D341Med (cell line): ENCODE measurements around the gene POFUT1.
"Not testable (repeated sequence)": the region's sequence is repeated elsewhere in the genome, so short reads cannot be mapped to it uniquely, and the experiment has no call there.

Source experiments
- DNase-seq: peaks from one replicate; pipeline ENCODE4 v3.0.0; 2012; ENCODE audit warnings: low spot score

POFUT1 gene

DNA sequence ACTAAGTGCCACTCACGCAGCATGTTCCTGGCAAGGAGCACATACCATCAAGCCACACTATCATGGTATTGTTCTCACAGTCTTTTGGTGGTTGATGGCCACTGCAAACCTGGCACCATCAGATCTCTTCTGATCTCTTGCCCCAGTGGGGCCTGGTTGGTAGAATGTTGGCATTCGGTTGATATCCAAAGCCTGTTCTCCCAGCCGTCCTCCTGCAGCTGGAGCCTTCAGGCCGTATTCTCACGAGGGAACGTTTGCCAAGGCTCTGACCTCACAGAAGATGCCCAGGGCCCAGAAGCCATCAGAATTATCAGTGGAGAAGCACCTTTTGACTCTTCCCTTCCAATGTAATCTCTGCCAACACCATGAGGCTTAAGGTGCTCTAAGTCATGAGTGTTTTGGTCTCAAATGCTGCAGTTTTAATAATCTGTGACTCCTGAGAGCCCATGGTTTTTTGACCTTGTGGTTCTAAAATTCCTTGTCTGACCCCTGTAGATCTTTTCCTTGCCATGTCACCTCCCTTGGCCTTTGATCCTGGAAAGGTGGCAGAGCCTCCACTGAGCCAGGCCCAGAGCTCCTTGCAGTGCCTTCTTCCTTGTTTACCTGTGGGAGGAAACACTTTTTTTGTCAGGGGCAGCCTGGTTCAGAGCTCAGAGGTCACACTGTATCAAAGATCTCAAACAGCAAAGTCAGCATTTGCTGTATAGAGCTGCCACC, 27.8 kb downstream of the POFUT1 start:
- DNase-seq: no peak

DNA sequence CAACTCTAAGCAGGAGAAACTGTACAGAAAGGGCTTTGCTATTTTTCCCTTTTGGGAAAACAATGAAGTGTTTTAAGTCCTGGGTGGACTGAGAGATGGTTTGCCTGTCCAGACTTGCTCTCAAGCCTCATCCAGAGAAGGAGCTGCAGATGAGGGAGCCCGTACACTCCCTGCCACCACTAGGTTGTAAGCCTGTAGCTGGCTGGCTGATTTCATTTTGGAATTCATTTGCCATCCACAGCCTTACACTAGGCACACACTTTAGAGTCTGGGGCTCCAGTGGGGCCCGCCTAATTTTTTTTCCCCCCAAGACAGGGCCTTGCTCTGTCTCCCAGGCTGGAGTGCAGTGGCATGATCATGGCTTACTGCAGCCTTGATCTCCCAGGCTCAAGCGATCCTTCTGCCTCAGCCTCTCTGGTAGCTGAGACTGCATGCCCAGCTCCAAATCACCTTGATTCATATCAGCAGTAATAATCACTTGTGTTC, 28.4 kb downstream of the POFUT1 start:
- DNase-seq: no peak

DNA sequence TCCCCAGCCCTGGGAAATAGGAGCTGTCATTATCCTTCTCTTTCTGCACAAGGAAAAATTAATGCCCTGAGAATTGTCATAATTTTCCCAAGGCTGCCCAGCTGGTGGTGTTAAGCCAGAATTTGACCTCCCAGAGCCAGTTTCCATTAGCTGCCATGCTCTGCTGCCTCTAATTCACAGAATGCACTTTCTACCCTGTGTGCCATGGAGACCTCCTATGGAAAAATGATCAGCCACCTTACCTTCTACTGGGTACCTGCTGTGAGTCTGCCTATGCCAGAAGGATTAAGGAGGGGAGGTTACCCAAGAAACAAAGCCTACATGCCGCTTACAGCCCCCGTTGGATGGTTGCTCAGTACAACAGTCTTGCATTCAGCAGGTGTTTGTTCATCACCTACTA, 29.1 kb downstream of the POFUT1 start:
- no peak for DNase-seq

DNA sequence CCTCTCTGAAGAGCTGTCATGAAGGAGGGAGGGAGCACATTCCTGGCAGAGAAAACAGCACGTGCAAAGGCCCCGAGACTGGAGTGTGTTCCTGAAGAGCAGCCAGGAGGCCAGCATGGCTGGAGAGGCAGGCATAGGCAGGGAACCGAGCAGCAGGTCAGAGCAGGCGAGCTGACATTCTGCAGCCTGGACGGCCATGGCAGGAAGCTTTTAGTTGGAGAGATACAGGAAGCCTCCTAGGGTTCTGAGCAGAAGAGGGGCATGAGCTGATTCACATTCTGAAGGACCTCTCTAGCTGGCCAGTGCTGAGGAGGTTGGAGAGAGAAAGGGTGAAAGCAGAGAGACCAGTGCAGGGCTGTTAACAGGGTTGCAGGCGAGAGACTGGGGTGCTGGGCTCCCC, 29.7 kb downstream of the POFUT1 start:
- DNase-seq: no peak

DNA sequence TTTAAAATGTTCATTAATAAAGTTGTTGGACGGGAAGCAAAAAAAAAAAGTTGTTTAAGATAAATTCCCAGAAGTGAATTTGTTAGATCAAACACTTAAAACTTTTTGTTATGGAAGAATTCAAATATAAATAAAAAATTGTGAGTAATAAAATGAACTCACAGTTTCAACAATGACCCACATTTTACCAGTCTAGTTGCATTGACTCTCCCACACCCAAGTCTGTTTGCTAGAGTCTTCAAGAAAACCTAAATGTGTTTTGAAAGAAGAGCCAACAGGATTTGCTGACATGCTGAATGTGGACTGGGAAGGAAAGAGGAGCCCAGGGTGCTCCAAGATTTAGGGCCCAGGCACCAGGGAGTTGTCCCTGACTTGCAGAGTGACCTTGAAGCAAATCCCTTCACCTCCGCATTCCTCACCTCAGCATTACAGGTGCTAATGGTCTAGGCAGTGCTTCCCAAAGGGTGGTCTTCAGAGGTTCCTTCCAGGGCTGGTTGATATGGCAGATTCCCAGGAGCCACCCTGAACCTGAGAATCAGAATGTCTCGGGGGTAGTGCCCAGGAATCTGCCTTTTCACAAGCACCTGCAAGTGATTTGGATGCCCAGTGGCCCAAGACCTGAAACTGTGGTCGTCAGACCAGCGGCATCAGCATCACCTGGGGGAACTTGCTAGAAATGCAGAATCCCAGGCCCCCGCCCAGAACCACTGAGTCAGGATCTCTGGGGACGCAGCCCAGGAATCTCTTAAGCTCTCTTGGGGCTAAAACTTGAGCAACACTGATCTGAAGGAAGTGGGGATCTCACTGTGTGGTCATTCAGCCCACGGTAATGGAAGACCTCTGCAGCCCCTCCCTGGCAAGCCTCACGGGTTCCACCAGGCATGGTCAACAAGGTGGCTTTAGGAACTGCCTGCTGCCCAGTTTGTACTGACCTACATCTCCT, 31.1 kb downstream of the POFUT1 start:
- DNase-seq: no peak

DNA sequence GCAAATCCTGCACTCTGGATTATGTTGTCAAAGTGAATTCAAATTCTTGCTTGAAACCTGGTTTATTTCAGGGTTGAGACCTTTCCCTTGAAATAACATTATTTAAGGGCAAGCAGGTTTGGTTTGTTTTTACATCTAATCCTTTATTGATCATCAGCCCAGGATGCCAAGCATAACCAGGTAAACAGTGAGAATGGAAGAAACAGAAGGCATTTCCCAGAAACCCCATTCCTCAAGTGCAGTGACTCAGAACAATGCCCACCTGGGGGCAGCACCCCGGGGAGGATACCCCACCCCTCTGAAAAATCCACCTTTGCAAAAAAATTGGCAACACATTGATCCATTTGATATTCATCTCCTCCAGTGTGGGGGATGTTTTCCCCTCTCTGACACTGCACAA, 32.5 kb downstream of the POFUT1 start:
- DNase-seq: peak; percentile 49

DNA sequence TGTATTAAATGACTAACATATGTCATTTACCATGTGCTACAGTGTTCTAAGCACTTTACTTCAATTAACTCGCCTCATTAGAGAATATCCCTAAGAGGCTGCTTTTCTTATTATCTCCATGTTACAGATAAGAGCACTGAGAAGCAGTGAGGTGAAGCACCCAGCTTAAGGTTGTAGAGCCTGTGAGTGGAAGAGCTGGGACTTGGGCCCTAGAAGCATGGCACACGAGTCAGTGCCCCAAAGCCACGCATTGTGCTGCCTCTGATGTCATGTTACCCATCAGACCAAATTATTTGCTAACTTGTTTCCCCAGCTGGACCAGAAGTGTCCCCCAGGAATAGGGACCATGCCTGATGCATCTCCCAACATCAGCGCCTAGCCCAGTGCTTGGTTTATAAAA, 34.1 kb downstream of the POFUT1 start:
- DNase-seq: peak; percentile 47

DNA sequence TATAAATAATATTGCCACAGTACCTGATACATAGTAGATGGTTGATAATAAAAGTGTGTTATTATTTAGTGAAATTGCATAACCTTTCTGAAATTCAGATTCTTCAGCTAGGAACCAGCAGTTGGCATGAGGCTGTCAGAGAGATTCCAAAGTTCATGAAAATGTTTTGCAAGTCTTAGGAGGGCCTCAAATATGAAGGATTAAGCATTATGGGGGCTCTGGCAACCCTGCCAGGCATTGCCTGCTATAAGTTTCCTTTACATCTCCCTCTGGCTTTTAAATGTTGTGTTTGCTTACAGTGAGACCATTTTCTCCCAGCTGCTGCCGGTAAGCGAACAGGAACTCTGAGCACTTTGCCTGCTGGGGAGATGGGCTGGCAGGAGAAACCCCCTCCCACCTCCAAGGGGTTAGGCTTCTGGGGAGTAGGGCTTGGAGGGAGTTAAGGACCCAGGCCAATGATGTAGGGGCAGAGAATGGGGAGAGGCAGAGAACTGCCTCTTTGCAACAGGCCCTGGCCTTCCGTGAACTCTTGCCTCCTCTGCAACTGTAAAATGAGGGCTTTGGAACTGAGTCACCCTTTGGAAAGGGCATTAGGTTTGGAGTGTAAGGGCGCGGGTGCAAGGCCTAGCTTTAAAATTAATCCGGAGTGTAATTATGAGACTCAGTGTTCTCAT, 36.6 kb downstream of the POFUT1 start:
- DNase-seq: no peak

DNA sequence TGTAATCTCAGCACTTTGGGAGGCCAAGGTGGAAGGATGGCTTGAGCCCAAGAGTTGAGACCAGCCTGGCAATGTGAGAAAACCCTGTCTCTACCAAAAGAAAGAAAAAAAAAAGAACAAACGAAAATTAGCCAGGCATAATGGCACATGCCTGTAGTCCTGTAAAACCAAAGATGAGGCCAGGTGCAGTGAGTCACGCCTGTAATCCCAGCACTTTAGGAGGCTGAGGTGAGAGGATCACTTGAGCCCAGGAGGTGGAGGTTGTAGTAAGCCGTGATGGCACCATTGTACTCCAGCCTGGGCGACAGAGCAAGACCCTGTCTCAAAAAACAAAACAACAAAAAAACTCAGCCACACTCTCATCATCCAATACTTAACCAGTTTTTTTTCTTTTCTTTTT, 37.3 kb downstream of the POFUT1 start:
- no peak for DNase-seq

DNA sequence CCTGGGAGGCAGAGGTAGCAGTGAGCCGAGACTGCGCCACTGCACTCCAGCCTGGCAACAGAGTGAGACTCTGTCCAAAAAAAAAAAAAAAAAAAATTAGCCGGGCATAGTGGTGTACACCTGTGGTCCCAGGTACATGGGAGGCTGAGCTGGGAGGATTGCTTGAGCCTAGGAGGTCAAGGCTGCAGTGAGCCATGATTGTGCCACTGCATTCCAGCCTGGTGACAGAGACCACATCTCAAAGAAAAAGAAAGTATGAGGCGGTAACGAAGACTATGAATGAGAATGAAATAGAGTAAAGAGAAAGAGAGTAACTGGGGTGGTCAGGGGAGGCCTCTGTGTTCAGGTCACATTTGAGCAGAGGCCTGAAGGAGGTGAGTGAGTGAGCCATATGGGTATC, 38.5 kb downstream of the POFUT1 start:
- DNase-seq: not testable (repeated sequence)

DNA sequence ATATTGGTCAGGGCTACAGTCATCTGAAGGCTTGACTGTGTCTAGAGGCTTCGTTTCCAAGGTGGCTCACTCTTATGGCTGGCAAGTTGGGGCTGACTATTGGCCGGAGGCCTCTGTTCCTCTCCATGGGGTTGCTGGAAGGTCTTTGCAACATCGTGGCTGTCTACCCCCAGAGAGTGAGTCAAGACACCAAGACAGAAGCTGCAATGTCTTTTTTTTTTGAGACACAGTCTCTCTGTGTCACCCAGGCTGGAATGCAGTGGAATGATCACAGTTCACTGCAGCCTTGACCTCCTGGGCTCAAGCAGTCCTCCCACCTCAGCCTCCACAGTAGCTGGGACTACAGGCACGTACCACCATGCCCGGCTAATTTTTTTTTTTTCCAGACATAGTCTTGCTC, 40.4 kb downstream of the POFUT1 start:
- DNase-seq: no peak

DNA sequence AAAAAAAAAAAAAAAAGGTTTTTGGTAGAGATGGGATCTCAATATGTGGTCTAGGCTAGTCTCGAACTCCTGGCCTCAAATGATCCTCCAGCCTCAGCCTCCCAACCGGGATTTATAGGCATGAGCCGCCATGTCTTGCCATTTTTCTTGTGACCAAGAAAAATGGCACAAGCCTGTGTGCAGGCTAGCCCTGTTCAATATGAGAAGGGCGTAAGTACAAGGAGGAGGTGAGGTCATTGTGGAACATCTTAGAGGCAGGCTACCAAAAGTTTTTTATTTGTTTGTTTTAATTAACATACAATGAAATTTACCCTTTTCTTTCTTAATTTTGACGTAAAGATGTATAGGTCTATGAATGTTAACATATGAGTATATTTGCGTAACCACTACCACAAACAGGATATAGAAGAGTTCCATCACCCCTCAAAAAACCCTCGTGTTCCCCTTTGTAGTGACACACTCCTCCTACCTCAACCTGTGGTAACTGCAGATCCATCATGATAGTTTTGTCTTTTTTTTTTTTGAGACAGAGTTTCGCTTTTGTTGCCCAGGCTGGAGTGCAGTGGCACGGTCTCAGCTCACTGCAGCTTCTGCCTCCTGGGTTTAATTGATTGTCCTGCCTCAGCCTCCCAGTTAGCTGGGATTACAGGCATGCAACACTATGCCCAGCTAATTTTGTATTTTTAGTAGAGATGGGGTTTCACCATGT, 41.5 kb downstream of the POFUT1 start:
- DNase-seq: no peak

DNA sequence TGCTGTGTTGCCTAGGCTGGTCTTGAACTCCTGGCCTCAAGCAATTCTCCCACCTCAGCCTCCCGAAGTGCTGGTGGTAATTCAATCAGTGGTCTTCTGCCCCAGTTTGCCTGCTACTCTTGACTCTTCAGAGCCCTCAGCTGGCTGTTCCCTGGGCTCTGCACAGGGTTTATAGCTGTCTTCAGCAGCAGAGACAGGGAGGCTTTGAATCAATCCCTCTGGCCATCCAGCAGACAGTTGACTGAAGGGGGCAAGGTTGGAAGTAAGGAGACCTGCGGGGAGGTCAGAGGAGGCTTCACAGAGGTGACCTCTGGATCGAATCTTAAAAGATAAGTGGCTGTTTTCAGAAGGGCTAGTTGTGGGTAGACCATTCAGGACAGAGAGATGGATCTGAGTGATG, 43.8 kb downstream of the POFUT1 start:
- DNase-seq: no peak

DNA sequence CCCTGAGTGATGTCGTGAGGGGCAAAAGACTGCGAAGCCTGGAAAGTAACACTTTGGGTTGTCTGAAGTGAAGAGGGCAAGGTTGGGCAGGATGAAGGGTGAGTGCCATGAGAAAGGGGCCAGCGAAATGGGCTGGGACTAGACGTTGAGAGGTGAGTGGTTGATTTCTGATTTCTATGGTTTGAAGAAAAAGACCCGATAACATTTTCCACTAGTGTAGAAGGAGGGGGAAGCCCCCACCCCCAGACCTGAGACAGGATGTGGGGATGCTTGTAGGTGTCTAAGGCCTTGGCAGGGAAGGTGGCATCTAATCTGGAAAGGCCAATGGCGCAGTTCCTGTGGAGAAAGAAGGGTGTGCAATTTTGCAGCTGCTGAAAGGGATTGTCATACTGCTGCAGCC, 44.5 kb downstream of the POFUT1 start:
- DNase-seq: no peak

DNA sequence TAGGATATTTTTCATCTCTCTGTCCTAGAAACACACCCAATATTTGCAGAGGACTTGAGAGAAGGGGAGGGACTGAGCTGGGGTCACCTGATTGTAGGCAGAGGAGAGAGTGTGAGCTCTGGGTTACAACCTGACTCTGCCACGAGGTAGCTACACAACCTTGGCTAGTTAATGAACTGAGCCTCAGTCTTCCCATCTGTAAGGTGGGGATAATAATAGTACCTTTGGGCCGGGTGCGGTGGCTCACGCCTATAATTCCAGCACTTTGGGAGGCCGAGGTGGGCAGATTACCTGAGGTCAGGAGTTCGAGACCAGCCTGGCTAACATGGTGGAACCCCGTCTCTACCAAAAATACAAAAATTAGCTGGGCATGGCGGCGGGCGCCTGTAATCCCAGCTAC, 53.3 kb downstream of the POFUT1 start:
- DNase-seq: not testable (repeated sequence)

DNA sequence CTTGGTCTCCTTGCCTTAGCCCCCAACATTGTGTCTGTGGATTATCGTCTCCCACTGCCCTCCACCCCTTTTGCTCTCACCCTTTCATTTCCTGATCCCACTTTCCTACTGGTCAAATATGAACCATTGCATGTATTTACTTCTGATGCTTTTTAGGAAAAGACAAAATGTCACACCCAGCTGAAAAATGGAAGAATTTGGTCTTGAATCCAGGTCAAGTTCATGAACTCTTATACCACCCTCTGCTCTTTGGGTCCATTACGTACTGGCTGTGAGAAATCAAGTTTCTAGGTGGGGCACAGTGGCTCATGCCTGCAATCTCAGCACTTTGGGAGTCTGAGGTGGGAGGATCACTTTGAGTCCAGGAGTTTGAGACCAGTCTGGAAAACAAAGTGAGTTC, 54.0 kb downstream of the POFUT1 start:
- no peak for DNase-seq

DNA sequence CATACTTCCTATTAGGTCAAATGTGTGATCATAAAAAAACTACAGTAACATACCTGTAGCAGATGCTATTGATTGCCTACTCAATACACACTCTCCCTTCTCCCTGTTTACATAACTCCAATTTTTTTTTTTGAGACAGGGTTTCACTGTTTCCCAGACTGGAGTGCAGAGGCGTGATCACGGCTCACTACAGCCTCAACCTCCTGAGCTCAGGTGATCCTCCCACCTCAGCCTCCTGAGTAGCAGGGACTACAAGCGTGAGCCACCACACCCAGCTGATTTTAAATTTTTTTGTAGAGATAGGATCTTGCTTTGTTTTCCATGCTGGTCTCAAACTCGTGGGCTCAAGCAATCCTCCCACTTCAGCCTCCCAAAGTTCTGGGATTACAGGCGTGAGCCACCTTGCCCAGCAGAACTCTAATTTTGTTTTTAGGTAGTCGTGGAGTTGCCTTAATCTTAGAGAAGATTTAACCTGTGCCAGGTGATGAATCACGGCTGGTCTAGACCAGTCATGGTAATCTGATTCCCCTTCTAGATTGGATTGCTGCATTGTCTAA, 55.8 kb downstream of the POFUT1 start:
- DNase-seq: no peak

DNA sequence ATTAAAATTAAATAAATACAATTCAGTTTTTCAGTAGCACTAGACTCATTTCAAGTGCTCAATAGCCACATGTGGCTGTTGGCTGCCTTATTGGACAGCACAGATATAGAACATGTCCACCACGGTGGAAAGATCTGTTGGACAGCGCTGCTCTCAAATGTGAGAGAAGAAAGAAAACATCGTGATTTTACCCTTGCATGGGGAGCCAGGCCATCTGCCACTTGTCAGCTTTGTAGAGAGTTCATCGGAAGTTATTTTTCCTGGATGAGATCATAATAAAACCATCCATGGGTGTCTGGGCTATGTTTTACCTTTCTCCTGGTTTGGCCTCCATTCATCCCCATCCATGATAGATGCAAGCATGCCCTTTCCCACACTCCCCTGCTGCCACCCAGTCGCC, 63.9 kb downstream of the POFUT1 start:
- DNase-seq: no peak

DNA sequence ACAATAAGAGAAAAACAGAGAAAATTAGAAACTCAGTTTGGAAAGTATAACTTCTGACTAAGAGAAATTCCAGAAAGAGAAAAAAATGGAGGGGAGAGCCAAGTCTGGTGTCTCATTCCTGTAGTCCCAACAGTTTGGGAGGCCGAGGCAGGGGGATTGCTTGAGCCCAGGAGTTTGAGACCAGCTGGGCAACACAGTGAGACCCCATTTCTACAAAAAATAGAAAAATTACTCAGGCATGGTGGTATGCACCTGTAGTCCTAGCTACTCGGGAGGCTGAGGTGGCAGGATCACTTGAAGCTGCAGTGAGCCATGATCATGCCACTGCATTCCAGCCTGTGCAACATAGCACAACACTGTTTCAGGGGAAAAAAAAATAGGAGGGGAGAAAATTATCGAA, 66.7 kb downstream of the POFUT1 start:
- no peak for DNase-seq

DNA sequence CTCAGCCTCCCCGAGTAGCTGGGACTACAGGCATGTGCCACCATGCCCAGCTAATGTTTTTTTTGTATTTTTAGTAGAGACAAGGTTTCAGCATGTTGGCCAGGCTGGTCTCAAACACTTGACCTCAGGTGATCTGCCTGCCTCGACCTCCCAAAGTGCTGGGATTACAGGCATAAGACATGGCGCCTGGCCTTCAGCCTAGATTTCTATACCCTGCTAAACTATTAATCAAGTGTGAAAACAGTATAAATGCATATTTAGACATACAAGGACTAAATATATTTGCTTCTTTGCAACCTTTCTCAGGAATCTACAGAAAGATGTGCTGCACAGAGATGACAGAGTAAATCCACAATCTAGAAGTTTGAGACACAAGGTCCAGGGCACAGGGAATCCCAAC, 67.5 kb downstream of the POFUT1 start:
- DNase-seq: not testable (repeated sequence)

DNA sequence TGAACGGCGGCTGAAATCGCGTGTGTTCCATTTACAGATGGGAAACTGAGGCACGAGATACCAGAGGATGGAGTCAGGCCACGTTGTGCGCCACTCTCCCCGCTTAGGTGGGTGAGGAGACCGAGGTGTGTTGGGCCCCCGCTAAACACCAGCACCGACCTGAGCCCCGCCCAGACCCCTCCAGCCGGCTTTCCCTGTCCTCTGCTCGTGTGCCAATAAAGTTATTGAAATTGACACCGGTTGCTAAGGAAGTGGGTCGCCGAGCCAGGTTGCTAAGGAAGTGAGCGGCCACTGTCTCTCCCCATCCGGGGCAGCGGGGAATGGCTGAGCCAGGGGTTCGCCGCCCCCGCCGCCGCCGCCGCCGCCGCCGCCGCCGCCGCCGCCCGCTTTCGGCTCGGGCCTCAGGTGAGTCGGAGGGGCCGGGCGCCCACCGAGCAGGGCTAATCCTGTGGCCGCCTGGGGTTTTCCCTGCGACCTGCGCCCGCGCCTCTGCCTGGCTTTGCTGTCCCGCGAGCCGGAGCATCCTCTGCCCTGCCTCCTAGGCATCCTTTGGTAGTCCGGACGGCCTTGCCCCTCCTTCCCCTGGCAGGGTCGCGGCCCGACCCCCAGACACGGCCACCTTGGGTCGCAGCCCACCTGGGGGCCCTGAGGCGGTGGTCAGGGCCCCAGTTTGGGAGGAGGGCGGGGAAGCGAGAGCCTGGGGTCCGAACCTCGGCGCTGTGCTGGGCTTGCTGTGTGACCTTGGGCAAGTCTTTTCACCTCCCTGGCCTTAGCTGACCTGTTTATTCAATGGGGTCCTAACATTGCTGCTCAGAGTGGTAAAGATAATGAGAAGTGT, 69.9 kb downstream of the POFUT1 start, which contains the start of gene KIF3B:
Gene KIF3B, plus strand, starts transcription at position 291 of the 838 bp plus-strand sequence. CDS start 32,127 bp downstream, outside the sequence.
- DNase-seq: peak; percentile 95
